ENCODE results near the gene NPB.

The NPB gene

GRCh38 chr17:81902023-81902652 lies at the start of gene NPB:
Gene NPB, plus strand, starts transcription at chr17:81902238. Its CDS starts 40 bp downstream, at chr17:81902278.
- Histone ChIP-seq H3K36me3 (ENCODE audit: control insufficient read depth, low read length) (peaks cover 51% of the 10 kb centered on the region), H4K20me1 (ENCODE audit: control insufficient read depth, insufficient read depth, low read depth, low read length) (peaks cover 4% of the 10 kb centered on the region; the same call in 1 of the 2 replicates), H3K9me2 (replicated peaks; ENCODE audit: control insufficient read depth, low read length) (no peaks in the 10 kb centered on the region), H3K4me3 (ENCODE audit: low read length) (no peak within 1 kb of the TSS), H3K4me2 (ENCODE audit: low read length) (peak within 1 kb of the TSS; percentile 14; the same call in 1 of the 2 replicates), H3K4me1 (ENCODE audit: control insufficient read depth, low read length) (no peaks in the 10 kb centered on the region; the same call in 1 of the 2 replicates), H3F3A (ENCODE audit: control insufficient read depth, insufficient read depth) (no peaks in the 10 kb centered on the region), H3K79me2 (ENCODE audit: control insufficient read depth, low read length) (no peaks in the 10 kb centered on the region), H3K27me3 (ENCODE audit: control insufficient read depth, low read length) (peaks cover 2% of the 10 kb centered on the region), H3K9me3 (ENCODE audit: control insufficient read depth, insufficient read depth, low read length) (no peaks in the 10 kb centered on the region), H3K27ac (ENCODE audit: low read depth, low read length) (no peak within 1 kb of the TSS)
- TF ChIP-seq CTCF (IDR thresholded peaks at IDR 0.05; ENCODE audit: low read depth, low read length, poor library complexity, severe bottlenecking) (no peak), EZH2phosphoT487 (IDR thresholded peaks at IDR 0.05; ENCODE audit: borderline replicate concordance, low read length) (no peak)

- no peak overlapping the region for H3K27ac ChIP-seq (ENCODE audit: low read depth, low read length)
- peaks cover 86% of the 10 kb centered on the region for H3K79me2 ChIP-seq (ENCODE audit: control insufficient read depth, low read length)
- no peaks in the 10 kb centered on the region for H3K27me3 ChIP-seq (ENCODE audit: control insufficient read depth, low read length)
- peaks cover 15% of the 10 kb centered on the region for H3K4me1 ChIP-seq (ENCODE audit: control insufficient read depth, low read length)
- TF ChIP-seq EZH2phosphoT487 (IDR thresholded peaks at IDR 0.05; ENCODE audit: borderline replicate concordance, low read length) (no peak), CTCF (IDR thresholded peaks at IDR 0.05; ENCODE audit: low read depth, low read length, poor library complexity, severe bottlenecking) (no peak)
- peaks cover 87% of the 10 kb centered on the region for H3K36me3 ChIP-seq (ENCODE audit: control insufficient read depth, low read length)
- no peaks in the 10 kb centered on the region for H3K9me2 ChIP-seq (replicated peaks; ENCODE audit: control insufficient read depth, low read length)
- no peak overlapping the region for H3K4me2 ChIP-seq (ENCODE audit: low read length)
- no peak overlapping the region for H3K4me3 ChIP-seq (ENCODE audit: low read length)
- no peaks in the 10 kb centered on the region for H3F3A ChIP-seq (ENCODE audit: control insufficient read depth, insufficient read depth)
- peaks cover 22% of the 10 kb centered on the region for H4K20me1 ChIP-seq (ENCODE audit: control insufficient read depth, insufficient read depth, low read depth, low read length)
- no peaks in the 10 kb centered on the region for H3K9me3 ChIP-seq (ENCODE audit: control insufficient read depth, insufficient read depth, low read length)
Measured at GRCh38 chr17:81854974-81855774, 46.9 kb upstream of the NPB start.

GRCh38 chr17:81858170-81858966 lies 43.7 kb upstream of the NPB start:
- Histone ChIP-seq H3K9me2 (replicated peaks; ENCODE audit: control insufficient read depth, low read length) (no peaks in the 10 kb centered on the region), H3K4me3 (ENCODE audit: low read length) (peak overlapping the region; percentile 88; the same call in 1 of the 2 replicates), H3K9me3 (ENCODE audit: control insufficient read depth, insufficient read depth, low read length) (no peaks in the 10 kb centered on the region), H3K36me3 (ENCODE audit: control insufficient read depth, low read length) (peaks cover 83% of the 10 kb centered on the region), H4K20me1 (ENCODE audit: control insufficient read depth, insufficient read depth, low read depth, low read length) (peaks cover 26% of the 10 kb centered on the region), H3K79me2 (ENCODE audit: control insufficient read depth, low read length) (peaks cover 92% of the 10 kb centered on the region), H3K27ac (ENCODE audit: low read depth, low read length) (no peak overlapping the region), H3K4me1 (ENCODE audit: control insufficient read depth, low read length) (peaks cover 31% of the 10 kb centered on the region), H3K27me3 (ENCODE audit: control insufficient read depth, low read length) (no peaks in the 10 kb centered on the region), H3F3A (ENCODE audit: control insufficient read depth, insufficient read depth) (no peaks in the 10 kb centered on the region), H3K4me2 (ENCODE audit: low read length) (peak overlapping the region; percentile 97)
- TF ChIP-seq CTCF (IDR thresholded peaks at IDR 0.05; ENCODE audit: low read depth, low read length, poor library complexity, severe bottlenecking) (no peak), EZH2phosphoT487 (IDR thresholded peaks at IDR 0.05; ENCODE audit: borderline replicate concordance, low read length) (no peak)

Measured in DOHH2 (cell line).